ENCODE data around the gene UACA.
A peak's percentile ranks its signal among the peaks of the same experiment; 100 is the strongest.
"Not testable (repeated sequence)": the region's sequence is repeated elsewhere in the genome, so short reads cannot be mapped to it uniquely, and the experiment has no call there.

Gene UACA, protein sequence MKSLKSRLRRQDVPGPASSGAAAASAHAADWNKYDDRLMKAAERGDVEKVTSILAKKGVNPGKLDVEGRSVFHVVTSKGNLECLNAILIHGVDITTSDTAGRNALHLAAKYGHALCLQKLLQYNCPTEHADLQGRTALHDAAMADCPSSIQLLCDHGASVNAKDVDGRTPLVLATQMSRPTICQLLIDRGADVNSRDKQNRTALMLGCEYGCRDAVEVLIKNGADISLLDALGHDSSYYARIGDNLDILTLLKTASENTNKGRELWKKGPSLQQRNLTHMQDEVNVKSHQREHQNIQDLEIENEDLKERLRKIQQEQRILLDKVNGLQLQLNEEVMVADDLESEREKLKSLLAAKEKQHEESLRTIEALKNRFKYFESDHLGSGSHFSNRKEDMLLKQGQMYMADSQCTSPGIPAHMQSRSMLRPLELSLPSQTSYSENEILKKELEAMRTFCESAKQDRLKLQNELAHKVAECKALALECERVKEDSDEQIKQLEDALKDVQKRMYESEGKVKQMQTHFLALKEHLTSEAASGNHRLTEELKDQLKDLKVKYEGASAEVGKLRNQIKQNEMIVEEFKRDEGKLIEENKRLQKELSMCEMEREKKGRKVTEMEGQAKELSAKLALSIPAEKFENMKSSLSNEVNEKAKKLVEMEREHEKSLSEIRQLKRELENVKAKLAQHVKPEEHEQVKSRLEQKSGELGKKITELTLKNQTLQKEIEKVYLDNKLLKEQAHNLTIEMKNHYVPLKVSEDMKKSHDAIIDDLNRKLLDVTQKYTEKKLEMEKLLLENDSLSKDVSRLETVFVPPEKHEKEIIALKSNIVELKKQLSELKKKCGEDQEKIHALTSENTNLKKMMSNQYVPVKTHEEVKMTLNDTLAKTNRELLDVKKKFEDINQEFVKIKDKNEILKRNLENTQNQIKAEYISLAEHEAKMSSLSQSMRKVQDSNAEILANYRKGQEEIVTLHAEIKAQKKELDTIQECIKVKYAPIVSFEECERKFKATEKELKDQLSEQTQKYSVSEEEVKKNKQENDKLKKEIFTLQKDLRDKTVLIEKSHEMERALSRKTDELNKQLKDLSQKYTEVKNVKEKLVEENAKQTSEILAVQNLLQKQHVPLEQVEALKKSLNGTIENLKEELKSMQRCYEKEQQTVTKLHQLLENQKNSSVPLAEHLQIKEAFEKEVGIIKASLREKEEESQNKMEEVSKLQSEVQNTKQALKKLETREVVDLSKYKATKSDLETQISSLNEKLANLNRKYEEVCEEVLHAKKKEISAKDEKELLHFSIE (N-terminal part only)

GRCh38 chr15:70763120-70763949 lies at the start of gene UACA:
Gene UACA (minus strand): TSS chr15:70763558. CDS start chr15:70763407, 151 bp downstream.
- Histone ChIP-seq H3K4me3 (peak within 1 kb of the TSS; percentile 72 to 93 (median 75)), H3K27ac (peak within 1 kb of the TSS; percentile 50 to 96 (median 89))

DNA sequence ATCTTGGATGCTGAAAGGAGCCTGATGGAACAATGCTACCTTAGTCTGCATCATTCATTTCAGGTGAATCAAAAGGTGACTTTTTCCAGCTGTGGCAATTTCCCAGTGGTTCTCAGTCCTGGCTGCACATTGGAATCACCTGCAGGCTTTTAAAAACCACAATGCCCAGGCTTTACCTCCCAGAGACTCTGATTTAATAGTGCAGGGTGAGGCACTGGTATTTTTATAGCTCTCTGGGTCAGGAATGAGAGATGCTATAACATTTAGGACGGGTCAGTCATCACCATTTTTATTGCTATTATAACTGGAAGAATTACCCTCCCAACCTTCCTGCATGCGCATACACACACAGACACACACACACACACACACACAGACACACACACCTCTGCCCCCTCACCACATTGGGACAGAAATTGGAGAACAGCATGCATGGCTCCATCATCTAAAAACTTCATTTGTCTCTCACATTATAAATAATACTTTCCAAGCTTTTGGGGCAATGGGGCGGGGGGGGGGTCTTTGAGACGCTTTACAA lies 49.5 kb upstream of the UACA start:
- Histone ChIP-seq H3K4me3 (no peak overlapping the region), H3K27ac (no peak overlapping the region)

- Histone ChIP-seq H3K27ac (no peak overlapping the region), H3K4me3 (no peak overlapping the region)
Observed at GRCh38 chr15:70810916-70811578, 47.7 kb upstream of the UACA start.

GRCh38 chr15:70806992-70807712 lies 43.8 kb upstream of the UACA start:
- peak overlapping the region in 5 of 21 experiments; percentile 30 to 48 (median 44) for H3K27ac ChIP-seq
- no peak overlapping the region for H3K4me3 ChIP-seq

- H3K27ac ChIP-seq, H3K4me3 ChIP-seq: not testable (repeated sequence)
Observed at GRCh38 chr15:70804388-70804787, 41.0 kb upstream of the UACA start.

DNA sequence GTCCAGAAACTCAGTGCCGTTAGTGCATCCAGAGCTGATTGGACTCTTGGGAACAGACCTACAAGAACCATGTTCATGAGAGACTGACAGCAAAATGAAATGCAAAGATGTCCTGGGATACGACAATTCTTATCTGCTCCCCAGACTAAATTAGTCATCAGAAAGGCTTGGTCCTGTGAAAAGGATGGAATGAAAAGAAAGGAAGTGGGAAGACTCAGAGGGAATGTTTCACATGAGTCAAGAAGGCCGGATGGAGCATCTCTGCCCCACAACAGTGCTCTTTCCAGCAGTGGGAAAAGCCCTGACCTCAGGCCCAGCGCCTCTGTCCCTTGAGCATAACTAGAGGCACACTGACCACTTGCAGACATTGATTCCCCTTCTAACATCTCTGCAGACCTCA lies 39.3 kb upstream of the UACA start:
- Histone ChIP-seq H3K4me3 (no peak overlapping the region), H3K27ac (peak overlapping the region in 1 of 21 experiments; percentile 22)

GRCh38 chr15:70801109-70801508 lies 37.8 kb upstream of the UACA start:
- Histone ChIP-seq H3K4me3 (no peak overlapping the region), H3K27ac (peak overlapping the region in 9 of 21 experiments; percentile 42 to 84 (median 60))

DNA sequence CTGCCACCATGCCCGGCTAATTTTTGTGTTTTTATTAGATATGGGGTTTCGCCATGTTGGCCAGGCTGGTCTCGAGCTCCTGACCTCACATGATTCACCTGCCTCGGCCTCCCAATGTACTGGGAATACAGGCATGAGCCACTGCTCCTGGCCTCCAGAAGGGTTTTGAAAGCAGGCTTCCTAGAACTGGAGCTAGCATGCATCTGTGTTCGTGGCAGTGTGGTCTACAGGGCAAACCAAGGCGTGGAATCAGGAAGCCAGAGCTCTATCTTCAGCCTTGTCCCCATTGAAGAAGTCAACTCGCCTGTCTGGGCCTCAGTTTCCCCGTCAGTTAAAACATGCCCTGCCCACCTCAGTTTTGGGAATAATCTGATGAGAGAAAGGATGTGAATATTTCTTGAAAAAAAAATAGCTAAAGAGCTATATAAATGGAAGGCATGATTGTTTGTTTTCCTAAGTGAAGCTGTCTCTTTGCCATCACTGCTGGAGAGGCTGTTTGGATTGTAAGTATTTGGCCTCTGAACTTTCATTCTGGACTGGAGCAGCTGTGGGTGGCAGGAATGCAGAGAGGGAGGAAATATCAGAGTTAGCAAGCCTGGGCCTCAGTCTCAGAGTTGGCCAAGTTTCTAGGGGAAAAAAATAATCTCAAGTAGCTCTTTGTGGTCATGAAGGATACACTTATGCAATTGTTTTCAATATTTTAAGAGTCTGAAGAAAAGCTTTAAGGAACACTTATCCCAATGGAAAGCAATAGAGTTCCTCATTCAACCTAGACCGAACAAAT lies 36.5 kb upstream of the UACA start:
- Histone ChIP-seq H3K4me3 (no peak overlapping the region), H3K27ac (peak overlapping the region in 15 of 21 experiments; percentile 1 to 84 (median 56))

- no peak overlapping the region for H3K4me3 ChIP-seq
- H3K27ac ChIP-seq, result no peak overlapping the region
Observed at GRCh38 chr15:70797464-70797863, 34.1 kb upstream of the UACA start.

- Histone ChIP-seq H3K4me3 (no peak overlapping the region), H3K27ac (peak overlapping the region in 3 of 21 experiments; percentile 9 to 88 (median 49))
Observed at GRCh38 chr15:70796516-70797310, 33.4 kb upstream of the UACA start.

DNA sequence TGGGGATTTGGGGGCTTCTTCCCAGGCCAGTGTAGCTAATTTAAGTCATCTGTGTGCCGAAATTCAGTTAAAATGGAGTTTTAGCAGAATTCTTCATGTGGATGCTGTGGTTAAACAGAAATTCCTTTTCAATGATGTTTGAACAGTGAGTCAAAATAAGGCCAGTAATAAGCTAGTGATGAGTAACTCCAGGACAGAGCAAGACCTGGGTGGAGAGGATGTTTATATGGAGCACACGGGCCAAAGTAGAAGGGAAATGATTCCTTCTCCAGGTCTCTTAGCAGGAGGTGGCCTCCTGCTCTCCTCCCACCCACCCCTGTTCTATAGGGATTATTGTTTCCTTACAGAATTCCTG lies 31.9 kb upstream of the UACA start:
- Histone ChIP-seq H3K4me3 (no peak overlapping the region), H3K27ac (peak overlapping the region in 19 of 21 experiments; percentile 18 to 88 (median 60))

GRCh38 chr15:70794596-70795310 lies 31.4 kb upstream of the UACA start:
- H3K4me3 ChIP-seq, result no peak overlapping the region
- peak overlapping the region in 20 of 21 experiments; percentile 13 to 88 (median 60) for H3K27ac ChIP-seq

GRCh38 chr15:70793694-70794093 lies 30.3 kb upstream of the UACA start:
- H3K4me3 ChIP-seq, result no peak overlapping the region
- H3K27ac ChIP-seq, result peak overlapping the region in 5 of 21 experiments; percentile 34 to 88 (median 77)

GRCh38 chr15:70792171-70792573 lies 28.8 kb upstream of the UACA start:
- Histone ChIP-seq H3K4me3 (no peak overlapping the region), H3K27ac (no peak overlapping the region)

DNA sequence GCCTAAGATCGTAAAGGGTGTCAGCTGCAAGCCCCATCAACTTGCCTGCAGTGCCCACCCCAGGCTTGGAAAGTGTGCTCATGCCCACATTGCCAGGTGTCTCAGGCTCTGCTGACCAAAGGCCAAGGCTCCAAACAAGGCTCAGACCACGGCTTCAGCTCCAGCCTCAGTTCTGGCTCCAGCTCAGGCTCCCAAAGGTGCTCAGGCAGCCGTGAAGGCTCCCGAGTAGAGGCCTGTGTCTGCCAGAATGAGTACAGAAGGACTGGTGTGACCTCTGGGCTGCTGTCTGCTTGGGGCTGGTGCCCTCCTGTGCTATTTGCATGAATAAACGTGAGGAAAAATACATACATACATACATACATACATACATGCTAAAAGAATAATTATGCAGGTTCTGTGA lies 27.9 kb upstream of the UACA start:
- no peak overlapping the region for H3K4me3 ChIP-seq
- H3K27ac ChIP-seq, result no peak overlapping the region
